SH-SY5Y (cell line): ENCODE results near the gene ASB2.

ENCODE experiments used
- GATA2 ChIP-seq: IDR thresholded peaks from 2 replicates; pipeline ENCODE4 v1.6.1; 2011; ENCODE audit warnings: mild to moderate bottlenecking, low read depth, low read length
- GATA3 ChIP-seq: IDR thresholded peaks from 2 replicates; pipeline ENCODE4 v1.6.1; 2011; ENCODE audit warnings: low read depth, mild to moderate bottlenecking, low read length, moderate library complexity

The ASB2 gene

DNA sequence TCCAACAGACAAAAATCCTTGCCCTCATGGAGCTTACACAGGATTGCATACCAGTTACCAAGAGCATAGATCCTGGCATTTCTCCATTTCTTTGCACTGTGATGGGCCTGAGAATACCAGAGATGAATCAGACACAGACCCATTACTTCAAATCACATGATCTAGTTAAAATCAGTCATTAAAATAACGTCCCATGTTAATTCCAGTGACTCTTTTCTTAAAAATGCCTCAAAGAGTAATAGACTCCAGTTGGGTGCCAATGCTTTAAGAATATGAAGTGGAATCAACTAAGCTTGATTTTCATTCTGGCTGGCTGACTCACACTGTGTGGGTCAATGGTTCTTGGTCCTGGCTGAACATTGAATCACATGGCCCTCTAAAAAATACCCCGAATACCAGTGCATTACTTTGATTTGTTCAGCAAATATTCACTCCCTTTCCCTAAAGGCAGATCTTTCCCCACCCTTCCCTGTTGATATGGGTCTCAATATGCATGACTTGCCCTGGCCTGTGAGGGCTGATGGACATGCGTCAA, 11.0 kb downstream of the ASB2 start:
- TF ChIP-seq GATA3 (no peak), GATA2 (no peak)

DNA sequence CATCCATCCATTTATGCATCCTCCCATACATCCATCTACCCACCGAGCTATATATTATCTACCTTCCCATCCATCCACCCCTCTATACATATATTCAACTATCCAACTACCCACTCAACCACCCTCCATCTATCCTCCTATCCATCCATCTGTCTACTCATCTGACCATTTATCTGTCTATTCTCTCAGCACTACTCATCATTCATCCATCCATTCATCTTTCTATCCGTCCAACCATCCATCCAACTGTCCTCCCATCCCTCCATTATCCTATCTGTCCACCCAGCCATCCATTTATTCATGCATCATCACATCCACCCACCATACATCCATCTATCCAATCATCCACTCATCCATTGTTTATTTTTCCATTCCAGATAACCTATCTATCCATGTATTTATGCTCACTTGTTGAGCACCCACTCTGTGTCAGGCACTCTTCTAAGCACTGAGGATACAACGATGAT, 11.5 kb downstream of the ASB2 start:
- TF ChIP-seq GATA2, result no peak
- TF ChIP-seq GATA3, result no peak

GRCh38 chr14:93964281-93964680, 12.1 kb downstream of the ASB2 start:
- TF ChIP-seq GATA2, result no peak
- TF ChIP-seq GATA3, result no peak

GRCh38 chr14:93963692-93964091, 12.7 kb downstream of the ASB2 start:
- TF ChIP-seq GATA3 (no peak), GATA2 (no peak)

DNA sequence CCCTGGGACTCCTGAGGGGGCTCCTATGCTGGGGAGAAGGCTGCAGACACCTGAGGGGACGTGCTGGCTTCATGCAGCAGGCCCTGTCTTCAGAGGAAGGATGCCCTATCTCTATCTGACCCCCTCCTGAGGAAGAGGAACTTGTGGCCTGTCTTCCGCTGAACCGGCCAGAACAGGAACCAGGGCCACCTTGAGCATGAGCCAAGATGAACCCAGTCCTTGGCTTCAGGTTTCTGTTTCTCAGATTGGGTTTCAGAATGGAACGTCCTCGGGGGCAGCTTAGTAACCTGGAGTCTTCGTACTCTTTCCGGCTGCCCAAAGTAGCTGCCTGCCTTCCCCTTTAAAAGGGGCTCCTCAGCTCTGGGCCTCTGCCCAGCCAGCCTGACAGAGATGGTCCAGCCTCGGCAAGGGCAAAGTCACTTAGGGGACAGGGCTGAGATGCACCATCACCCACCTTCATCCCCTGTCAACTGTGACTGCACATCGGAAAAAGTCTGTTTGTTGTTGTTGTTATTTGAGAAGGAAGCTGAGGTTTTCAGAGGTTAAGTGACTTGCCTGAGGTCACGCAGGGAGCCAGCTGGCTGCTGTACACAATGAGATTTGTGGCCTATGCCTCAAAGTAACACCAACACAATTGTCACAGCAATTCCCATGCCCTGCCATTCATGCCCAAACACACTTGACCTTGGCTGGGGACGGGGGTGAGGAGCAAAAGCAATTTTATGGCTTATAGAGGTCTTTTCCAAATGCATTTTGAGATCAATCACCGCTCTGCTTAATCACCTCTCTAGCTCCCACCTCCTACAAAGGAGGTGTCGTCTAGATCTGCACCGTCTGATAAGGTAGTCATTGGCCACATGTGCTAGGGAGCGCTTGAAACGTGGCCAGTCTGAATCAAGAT, 13.4 kb downstream of the ASB2 start:
- no peak for TF ChIP-seq GATA2
- no peak for TF ChIP-seq GATA3

- TF ChIP-seq GATA3 (no peak), GATA2 (no peak)
Measured at GRCh38 chr14:93961620-93962019, 14.8 kb downstream of the ASB2 start.

GRCh38 chr14:93960774-93961438, 15.5 kb downstream of the ASB2 start:
- TF ChIP-seq GATA2 (no peak), GATA3 (no peak)

- TF ChIP-seq GATA3 (no peak), GATA2 (no peak)
Measured at GRCh38 chr14:93960108-93960475, 16.3 kb downstream of the ASB2 start.

DNA sequence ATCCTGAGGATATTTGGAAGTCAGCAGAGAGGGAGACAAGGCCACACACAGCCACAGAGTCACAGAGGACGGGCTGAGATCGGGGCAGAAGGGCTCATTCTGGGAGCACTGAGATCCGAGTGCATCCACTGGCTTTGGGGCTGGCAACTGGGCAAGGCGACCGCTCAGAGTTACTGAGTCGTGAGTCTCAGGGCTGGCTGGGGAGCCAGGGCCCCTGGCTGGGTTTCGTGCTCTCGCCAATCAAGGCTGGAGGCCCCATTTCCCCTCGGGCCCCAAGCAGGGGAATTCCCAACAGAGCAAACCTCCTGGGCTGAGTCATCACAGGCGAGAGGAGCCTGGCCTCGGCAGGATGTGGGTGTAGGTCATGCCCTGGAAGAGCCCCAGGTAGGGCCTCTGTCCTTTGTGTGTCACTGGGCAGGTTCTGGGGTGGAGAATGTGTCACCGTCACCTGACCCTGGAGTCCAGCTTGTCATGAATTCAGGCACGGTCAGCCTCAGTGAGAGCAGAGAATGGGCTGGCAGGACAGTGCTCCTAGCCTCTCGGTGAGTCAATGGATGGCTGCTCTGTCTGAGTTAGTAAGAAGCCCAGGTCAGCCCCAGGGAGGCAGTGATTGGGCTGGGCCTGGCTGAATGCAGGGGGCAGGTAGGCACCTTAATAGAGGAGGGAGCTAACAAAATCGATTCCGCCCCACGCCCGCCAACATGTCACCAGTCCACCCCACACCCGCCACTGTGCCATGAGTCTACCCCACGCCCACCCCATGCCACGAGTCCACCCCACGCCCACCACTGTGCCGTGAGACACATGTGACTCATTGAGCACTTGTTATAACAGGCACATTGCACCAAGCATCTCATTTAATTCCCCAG, 16.9 kb downstream of the ASB2 start:
- TF ChIP-seq GATA2 (no peak), GATA3 (no peak)

DNA sequence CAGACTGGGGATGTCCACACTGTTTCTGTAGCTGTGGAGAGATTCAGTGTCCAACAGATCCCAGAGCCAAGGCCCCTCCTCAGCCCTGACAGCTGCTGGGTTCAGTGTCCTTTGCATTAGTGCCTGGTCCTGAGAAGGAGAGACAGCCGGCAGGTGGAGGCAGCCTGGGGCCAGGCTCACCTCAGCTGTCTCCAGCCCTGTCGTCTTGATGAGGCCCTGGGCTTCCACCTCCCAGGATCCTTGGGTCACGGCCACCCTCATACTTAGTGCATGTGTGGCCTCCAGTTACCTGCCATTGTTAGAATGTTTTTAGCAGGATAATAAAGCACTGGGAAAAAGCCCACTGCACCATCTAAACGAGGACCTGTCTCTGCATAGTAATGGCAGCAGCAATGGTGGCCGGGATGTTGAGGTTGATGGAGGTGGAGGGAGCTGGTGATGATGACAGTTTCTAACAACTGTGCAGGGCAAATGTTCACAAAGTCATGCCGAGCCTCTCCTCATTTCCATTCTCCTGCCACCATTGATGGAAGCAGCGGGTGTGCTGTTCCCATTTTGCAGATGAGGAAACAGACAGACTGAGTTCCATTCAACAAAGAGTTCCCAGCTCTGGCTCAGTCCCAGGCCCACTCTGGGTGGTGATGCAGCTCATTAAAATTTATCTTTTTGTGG, 17.7 kb downstream of the ASB2 start:
- TF ChIP-seq GATA2 (no peak), GATA3 (no peak)

DNA sequence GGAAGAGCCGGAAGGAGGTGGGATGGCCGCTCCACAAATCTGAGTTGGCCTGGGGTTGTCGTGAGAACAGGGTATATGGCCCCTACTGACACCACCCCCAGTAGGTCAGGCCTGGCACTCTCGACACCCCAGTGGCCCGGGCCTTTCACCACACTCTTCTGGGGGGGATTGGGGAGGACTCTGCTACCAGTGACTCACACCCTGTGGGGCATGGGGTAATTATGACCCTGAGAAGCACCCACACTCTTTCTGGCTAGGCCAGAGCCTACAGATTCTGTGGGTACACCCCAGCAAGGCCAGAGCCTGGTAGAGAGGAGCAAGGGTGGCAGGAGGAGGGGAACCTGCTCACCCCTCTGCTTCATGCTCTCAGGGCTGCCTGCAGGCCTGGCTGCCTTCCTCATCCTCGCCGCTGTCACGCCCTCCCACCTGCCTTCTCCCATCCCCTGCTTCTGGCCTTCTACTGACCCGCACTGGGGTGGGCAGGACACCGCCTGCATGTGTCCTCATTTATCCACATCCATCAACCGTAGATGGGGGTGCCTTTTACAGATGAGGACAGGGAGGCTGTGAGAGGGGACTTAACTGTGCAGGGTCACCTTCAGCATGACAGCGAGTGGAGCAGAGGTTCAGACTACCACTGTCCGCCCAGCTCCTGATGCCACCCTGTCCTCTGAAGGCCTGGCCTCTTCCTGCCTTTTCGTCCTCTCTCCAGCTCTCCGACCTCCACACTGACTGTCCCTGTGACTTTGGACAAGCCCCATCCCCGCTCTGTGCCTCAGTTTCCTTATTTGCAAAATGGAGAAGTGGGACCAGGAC, 18.4 kb downstream of the ASB2 start:
- no peak for TF ChIP-seq GATA2
- TF ChIP-seq GATA3, result no peak

DNA sequence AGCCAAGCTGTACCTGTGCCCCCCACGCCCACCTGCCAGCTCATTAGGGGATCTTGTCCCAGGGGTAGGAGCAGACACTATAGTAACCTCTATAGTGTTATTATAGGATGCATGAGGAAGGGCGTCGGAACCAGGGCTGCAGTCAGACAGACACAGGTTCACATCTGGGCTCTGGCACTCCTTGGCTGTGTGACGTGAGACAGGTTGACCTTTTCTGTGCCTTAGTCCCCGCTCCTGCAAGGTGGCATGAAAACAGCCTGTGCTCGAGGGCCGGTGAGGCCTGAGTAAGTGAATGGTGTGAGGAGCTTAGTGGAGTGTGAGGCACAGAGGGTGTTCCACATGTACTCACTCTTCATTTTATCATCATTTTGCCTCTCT, 19.0 kb downstream of the ASB2 start:
- TF ChIP-seq GATA3 (no peak), GATA2 (no peak)

DNA sequence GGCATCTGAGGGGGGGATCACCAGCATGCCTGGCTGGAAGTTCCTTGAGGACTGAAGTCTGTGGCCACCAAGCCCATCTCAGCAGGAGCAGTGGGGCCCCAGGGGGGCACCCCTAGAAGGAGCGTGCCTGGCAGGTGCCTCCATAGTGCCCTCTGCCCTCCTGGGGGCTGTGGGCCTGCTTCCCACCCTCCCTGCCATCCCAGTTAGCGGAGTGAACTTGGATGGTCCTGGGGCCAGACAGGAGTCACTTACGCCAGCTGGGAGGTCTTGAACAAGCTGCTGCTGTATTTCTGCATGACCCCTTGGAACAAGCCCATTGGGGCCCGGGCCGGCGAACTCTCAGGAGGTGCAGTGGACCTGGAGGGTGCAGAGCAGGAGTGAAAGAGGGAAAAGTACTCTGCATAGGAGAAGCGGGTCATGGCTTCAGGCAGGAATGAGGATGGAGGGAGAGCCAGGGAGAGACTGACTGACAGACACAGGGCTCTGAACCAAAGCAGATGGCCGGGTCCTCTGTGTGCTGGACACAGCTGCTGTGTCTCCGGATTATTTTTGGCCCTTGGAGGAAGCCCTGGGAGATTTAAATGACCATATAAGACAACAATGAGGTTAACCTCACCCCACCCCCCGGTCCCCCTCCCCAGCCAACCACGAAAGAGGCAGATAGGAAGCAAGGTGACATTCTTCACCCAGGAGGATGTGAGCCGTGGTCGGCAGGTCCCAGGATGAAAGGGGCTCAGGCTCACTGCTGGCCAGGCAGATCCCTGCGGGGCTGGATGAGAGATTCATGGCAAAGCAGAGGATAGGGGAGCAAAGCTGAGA, 19.6 kb downstream of the ASB2 start:
- TF ChIP-seq GATA3 (no peak), GATA2 (no peak)
